ENCODE results near the gene HECTD1.

The HECTD1 gene

GRCh38 chr14:31080484-31080883, 127.1 kb downstream of the HECTD1 start:
- TF ChIP-seq ZNF473 (tag by site-specific recombination; IDR thresholded peaks at IDR 0.05) (no peak), KLF16 (tag by site-specific recombination; IDR thresholded peaks at IDR 0.05) (no peak), ZNF335 (tag by site-specific recombination; conservative IDR thresholded peaks at IDR 0.05) (no peak), ZBTB48 (tag by site-specific recombination; IDR thresholded peaks at IDR 0.05) (no peak)
- TF ChIP-seq, protein P1, sequence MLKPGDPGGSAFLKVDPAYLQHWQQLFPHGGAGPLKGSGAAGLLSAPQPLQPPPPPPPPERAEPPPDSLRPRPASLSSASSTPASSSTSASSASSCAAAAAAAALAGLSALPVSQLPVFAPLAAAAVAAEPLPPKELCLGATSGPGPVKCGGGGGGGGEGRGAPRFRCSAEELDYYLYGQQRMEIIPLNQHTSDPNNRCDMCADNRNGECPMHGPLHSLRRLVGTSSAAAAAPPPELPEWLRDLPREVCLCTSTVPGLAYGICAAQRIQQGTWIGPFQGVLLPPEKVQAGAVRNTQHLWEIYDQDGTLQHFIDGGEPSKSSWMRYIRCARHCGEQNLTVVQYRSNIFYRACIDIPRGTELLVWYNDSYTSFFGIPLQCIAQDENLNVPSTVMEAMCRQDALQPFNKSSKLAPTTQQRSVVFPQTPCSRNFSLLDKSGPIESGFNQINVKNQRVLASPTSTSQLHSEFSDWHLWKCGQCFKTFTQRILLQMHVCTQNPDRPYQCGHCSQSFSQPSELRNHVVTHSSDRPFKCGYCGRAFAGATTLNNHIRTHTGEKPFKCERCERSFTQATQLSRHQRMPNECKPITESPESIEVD (tag by site-specific recombination; IDR thresholded peaks at IDR 0.05), result no peak
- ChIA-PET CTCF (interaction anchor here (0.7 kb wide), 1 partner anchor 64 kb away, joined by 4 read pairs; no protein-coding TSS in a partner anchor), POLR2A (no interaction called here)
- Histone ChIP-seq H3K27ac (ENCODE audit: extremely low read depth, low read depth, low read length) (no peak overlapping the region), H3K36me3 (ENCODE audit: control insufficient read depth in 2 of 2, insufficient read depth in 1 of 2, low read length in 2 of 2) (no peaks in the 10 kb centered on the region; a peak in 1 of 3 replicates), H3K4me3 (ENCODE audit: low read depth, low read length) (no peak overlapping the region), H3K4me1 (ENCODE audit: control insufficient read depth, insufficient read depth, low read length) (peaks cover 10% of the 10 kb centered on the region; the same call in 1 of the 2 replicates), H3K9me3 (ENCODE audit: control insufficient read depth, insufficient read depth, low read depth, low read length) (no peaks in the 10 kb centered on the region)

GRCh38 chr14:31080056-31080455, 127.5 kb downstream of the HECTD1 start:
- peak; percentile 62; the same call in 1 of the 2 replicates for TF ChIP-seq KLF10 (tag by site-specific recombination; IDR thresholded peaks at IDR 0.05)
- TF ChIP-seq ZNF747 (tag by site-specific recombination; IDR thresholded peaks at IDR 0.05), result no peak
- TF ChIP-seq, protein P1 (tag by site-specific recombination; IDR thresholded peaks at IDR 0.05), result 0 out of 2 replicates have a peak, but pooled peaks have one; percentile 8
- TF ChIP-seq KLF1 (tag by site-specific recombination; IDR thresholded peaks at IDR 0.05), result peak; percentile 66
- ChIA-PET CTCF (interaction anchor here (1.2 kb wide), 1 partner anchor 20 kb away, joined by 3 read pairs; no protein-coding TSS in a partner anchor), POLR2A (no interaction called here)
- H3K27ac ChIP-seq (ENCODE audit: extremely low read depth, low read depth, low read length), result no peak overlapping the region
- H3K4me3 ChIP-seq (ENCODE audit: low read depth, low read length), result no peak overlapping the region
- no peaks in the 10 kb centered on the region; a peak in 1 of 3 replicates for H3K36me3 ChIP-seq (ENCODE audit: control insufficient read depth in 2 of 2, insufficient read depth in 1 of 2, low read length in 2 of 2)
- H3K9me3 ChIP-seq (ENCODE audit: control insufficient read depth, insufficient read depth, low read depth, low read length), result no peaks in the 10 kb centered on the region
- H3K4me1 ChIP-seq (ENCODE audit: control insufficient read depth, insufficient read depth, low read length), result peaks cover 10% of the 10 kb centered on the region; the same call in 1 of the 2 replicates

DNA sequence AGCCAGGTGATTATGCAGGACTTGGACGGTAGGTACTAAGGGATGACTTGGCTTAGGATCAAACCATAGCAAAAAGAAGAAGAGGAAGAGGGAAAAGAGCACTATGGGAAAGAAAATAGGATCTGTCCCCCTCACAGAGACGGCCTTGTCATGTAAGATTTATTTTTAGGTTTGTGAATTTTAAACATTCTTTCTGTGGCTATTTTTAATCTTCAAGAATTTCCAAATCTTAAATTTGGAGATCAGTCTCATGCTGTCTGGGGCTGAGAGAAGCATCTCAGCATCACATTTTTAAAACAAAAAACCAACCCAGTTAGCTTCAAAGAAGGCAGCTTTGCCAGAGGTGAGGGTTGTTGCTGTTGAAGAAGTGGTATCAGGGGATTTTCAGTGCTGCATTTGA, 128.8 kb downstream of the HECTD1 start:
- ChIA-PET CTCF (no interaction called here), POLR2A (no interaction called here)
- Histone ChIP-seq H3K4me1 (ENCODE audit: control insufficient read depth, insufficient read depth, low read length) (peaks cover 7% of the 10 kb centered on the region; the same call in 1 of the 2 replicates), H3K4me3 (ENCODE audit: low read depth, low read length) (no peak overlapping the region), H3K9me3 (ENCODE audit: control insufficient read depth, insufficient read depth, low read depth, low read length) (no peaks in the 10 kb centered on the region), H3K36me3 (ENCODE audit: control insufficient read depth in 2 of 2, insufficient read depth in 1 of 2, low read length in 2 of 2) (no peaks in the 10 kb centered on the region; a peak in 1 of 3 replicates), H3K27ac (ENCODE audit: extremely low read depth, low read depth, low read length) (no peak overlapping the region)
- TF ChIP-seq, protein P2, sequence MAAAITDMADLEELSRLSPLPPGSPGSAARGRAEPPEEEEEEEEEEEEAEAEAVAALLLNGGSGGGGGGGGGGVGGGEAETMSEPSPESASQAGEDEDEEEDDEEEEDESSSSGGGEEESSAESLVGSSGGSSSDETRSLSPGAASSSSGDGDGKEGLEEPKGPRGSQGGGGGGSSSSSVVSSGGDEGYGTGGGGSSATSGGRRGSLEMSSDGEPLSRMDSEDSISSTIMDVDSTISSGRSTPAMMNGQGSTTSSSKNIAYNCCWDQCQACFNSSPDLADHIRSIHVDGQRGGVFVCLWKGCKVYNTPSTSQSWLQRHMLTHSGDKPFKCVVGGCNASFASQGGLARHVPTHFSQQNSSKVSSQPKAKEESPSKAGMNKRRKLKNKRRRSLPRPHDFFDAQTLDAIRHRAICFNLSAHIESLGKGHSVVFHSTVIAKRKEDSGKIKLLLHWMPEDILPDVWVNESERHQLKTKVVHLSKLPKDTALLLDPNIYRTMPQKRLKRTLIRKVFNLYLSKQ (tag by site-specific recombination; IDR thresholded peaks at IDR 0.05; ENCODE audit: borderline replicate concordance), result no peak
- TF ChIP-seq SCRT1 (tag by site-specific recombination; IDR thresholded peaks at IDR 0.05; ENCODE audit: borderline replicate concordance), result no peak

DNA sequence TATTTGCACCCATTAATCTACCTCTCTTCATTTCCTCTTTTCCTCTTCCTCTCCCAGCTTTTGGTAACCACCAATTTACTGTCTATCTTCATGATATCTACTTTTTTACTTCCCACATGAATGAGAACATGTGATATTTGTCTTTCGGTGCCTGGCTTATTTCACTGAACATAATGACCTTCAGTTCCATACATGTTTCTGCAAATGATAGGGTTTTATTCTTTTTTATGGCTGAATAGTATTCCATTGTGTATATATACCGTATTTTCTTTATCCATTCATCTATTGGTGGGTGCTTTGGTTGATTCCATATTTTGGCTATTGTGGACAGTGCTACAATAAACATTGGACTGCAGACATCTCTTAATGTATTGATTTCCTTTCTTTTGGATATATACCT, 132.4 kb downstream of the HECTD1 start:
- TF ChIP-seq ZNF670 (tag by site-specific recombination; IDR thresholded peaks at IDR 0.05; ENCODE audit: low read depth) (no peak), ZNF580 (tag by site-specific recombination; IDR thresholded peaks at IDR 0.05) (0 out of 2 replicates have a peak, but pooled peaks have one; percentile 23), ZNF146 (tag by site-specific recombination; IDR thresholded peaks at IDR 0.05) (peak; percentile 94), ZNF155 (tag by site-specific recombination; IDR thresholded peaks at IDR 0.05) (no peak)
- POLR2A ChIA-PET, result no interaction called here

More for the DNA sequence above, 132.4 kb downstream of the HECTD1 start:
- CTCF ChIA-PET, result interaction anchor here (0.6 kb wide), 1 partner anchor 90 kb away, joined by 3 read pairs; no protein-coding TSS in a partner anchor
- H3K36me3 ChIP-seq (ENCODE audit: control insufficient read depth in 2 of 2, insufficient read depth in 1 of 2, low read length in 2 of 2), result no peaks in the 10 kb centered on the region; a peak in 1 of 3 replicates
- H3K4me3 ChIP-seq (ENCODE audit: low read depth, low read length), result no peak overlapping the region
- H3K4me1 ChIP-seq (ENCODE audit: control insufficient read depth, insufficient read depth, low read length), result peaks cover 2% of the 10 kb centered on the region; the same call in 1 of the 2 replicates
- no peaks in the 10 kb centered on the region for H3K9me3 ChIP-seq (ENCODE audit: control insufficient read depth, insufficient read depth, low read depth, low read length)
- no peak overlapping the region for H3K27ac ChIP-seq (ENCODE audit: extremely low read depth, low read depth, low read length)
